Right ventricle myocardium superior (tissue), 1 donor: ENCODE data around the gene DGKB. TPM values are rescaled to one million over a fixed set of nuclear protein-coding genes. Genes with fewer than 3 reads are reported as not detected.

Experiments used
- ATAC-seq: fragments of 200-7000 bp; cut with Tn5 transposase; one replicate; pipeline ENCODE4 v1.9.1; 2020; ENCODE audit warnings: mild to moderate bottlenecking; ENCODE audit not compliant: poor library complexity
- DNase-seq: peaks from one replicate; pipeline ENCODE4 v3.0.0-alpha.2; 2020
- intact Hi-C: fragments of 100-400 bp; cut with DNase I; formaldehyde crosslinking; loops from one replicate; pipeline ENCODE4 v1.11.2; 2022
- total RNA-seq: library from RNA; stranded (reverse); fragmentation: NEBNext Ultra II Directional; extraction: Animal tissue kit (Norgen Biotek cat#: 25700); gene quantifications from one replicate; pipeline ENCODE4 v1.2.1, GENCODE V29; 2021
- donor health status: DM: no; HTN: yes; CAD: no; lungs with severe emphysema.

Gene DGKB
- total RNA-seq, 1 donor from 2014 or later = 0.30 TPM

DNA sequence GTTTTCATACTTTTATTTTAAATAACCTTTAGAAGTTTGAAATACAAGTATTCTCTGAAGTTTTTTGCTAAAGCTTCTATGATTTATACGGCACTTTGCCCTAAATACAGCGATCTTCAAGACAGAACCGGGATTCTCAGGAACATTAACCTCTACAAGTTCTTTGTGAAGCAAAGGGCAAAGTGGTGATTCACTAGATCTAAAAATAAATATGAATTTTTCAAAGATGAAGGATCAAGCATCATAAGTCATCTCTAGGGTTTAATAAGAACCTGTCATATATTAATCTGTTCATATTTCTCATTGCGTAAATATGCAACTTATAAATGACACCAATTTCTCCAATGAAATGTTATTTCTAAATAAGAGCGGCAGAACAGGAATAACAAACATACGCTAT is 30.7 kb downstream of the DGKB start:
- intact Hi-C loops = no loop called here
- no peak for ATAC-seq
- DNase-seq = no peak

DNA sequence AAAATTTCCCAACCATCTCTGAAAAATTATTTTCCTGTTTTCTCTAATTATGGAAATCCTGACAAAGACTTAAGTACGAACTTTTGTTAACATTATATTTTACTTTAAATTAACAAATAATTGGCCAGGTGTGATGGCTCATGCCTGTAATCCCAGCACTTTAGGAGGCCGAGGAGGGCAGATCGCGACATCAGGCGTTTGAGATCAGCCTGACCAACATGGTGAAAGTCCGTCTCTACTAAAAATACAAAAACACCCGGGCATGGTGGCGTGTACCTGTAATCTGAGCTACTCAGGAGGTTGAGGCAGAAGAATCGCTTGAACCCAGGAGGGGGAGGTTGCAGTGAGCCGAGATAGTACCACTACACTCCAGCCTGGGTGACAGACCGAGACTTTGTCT is 32.2 kb downstream of the DGKB start:
- DNase-seq = no peak
- no peak for ATAC-seq
- intact Hi-C loops = no loop called here

DNA sequence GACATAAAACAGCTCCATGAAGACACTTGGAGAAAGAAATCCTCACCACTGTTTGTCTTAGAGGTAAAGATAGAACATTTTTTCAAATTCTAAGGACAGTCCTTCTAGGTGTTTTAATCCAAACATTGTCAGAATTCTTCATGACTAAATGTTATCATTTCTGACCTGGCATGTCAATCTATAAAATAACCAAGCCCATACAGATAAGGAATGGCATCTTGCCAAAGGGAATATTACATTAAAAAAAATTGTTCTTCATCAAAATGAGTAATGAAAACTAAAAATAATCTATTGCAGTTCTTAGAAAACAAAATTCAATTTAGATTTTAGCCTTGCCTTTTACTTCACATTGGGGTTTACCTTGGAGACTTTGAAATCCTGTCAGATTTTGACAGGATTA is 33.6 kb downstream of the DGKB start:
- no peak for ATAC-seq
- intact Hi-C loops = no loop called here
- DNase-seq = no peak

DNA sequence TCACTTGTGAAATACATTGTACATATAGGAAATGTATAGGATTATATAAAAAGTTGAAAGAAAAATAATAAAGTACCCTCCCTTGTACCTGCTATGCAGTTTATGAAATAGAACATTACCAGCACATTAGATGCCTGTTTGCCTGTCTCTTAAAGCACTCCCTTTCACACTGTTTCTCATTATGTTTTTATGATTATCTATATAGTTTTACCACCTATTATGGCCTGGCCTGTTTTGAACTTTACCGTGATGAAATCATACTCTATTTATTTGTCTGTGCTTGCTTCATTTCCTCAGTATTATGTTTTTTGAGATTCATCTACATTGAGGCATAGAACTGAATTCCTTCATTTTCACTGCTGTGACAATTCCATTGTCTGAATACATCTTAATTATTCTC is 41.1 kb downstream of the DGKB start:
- no peak for ATAC-seq
- intact Hi-C loops = no loop called here
- no peak for DNase-seq

DNA sequence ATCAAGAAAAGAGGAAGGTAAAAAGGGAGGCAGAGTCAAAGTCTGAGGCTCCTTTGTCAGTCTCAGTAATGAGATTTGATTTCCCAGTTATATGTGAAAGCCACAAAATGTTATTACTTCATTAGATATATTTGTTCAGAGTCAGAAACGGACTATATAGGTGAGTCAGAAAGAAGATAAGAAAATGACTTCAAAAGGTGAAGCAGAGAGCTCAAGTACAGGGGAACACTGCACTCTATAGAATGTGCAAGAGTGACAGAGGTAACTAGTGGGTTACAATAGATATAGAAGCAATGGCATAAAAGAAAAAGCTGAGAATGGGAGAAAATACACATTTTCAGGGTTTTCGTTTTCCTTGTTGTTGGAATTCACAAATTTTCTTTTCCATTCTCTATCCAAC is 43.3 kb downstream of the DGKB start:
- ATAC-seq = no peak
- intact Hi-C loops = no loop called here
- no peak for DNase-seq

DNA sequence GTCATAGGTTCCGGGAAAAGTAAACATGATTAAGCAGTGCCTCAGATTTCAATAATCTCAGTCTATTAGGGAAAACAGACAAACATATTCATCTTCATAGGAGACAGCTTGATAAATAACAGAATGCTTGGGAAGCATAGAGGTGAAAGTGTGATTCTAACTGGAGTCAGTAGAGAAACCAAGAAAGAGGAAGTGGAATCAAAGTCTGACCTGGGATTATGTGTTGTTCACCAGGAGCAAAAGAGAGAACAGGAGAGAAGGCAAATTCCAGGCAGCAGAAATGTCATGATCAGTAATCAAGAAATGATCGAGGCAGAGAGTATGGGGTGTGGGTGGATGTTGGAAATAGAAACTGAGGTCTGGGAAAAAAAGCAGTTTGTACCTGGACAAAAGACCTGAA is 43.7 kb downstream of the DGKB start:
- DNase-seq = no peak
- intact Hi-C loops = no loop called here
- ATAC-seq = no peak

DNA sequence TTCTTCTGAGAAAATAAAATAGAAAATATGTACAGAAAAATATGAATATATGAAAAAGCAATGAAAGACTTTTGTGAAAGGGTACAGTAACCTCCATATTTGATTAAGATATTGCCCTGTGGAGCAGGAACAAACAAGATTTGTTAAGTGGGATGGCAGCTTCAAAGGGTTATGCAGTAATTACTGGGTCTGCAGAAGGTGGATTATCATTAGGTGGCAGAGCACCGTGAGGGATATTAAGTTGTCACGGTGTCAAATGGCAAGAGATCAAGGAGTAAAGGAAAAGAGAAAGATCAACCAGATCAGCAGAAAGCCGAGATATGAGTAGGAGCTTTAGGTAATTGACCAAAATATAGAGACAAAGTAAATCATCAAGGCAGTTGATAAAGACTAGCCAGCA is 44.1 kb downstream of the DGKB start:
- DNase-seq (no peak), ATAC-seq (no peak)
- intact Hi-C loops = no loop called here

DNA sequence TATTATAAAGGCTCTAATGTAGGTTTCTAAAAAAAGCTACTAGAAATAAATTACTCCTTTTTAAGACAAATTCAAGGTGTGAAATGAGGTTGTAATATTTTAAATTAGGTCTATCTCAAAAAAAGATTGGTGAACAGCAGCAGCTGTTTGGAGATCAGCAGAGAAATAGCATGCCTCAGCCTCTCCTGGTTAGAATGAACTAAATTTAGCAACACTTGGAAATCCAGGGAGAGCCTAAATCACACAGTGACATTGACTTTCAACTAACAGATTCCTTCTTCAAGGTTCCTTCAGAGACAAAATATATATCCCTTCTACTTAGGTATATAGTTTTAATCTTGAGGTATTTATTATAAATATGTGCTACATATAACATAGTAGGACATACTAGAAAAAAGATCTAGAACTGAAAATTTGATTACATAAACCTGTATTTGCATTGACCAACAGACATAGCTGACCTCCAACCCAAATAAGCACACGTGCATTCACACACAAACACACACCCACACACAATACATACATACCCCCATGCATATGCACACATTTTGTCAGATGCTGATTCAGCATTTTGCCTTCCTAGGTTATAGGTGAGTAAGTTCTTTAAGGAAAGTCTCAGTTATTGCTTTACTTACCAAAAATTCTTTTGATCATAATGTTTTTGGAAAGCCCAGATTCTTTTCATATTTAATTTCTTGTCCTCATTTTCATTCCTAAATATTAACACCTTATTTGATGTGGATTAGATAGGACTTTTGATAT is 47.3 kb downstream of the DGKB start:
- DNase-seq (no peak), ATAC-seq (peak; percentile 87)
- intact Hi-C loops = no loop called here

DNA sequence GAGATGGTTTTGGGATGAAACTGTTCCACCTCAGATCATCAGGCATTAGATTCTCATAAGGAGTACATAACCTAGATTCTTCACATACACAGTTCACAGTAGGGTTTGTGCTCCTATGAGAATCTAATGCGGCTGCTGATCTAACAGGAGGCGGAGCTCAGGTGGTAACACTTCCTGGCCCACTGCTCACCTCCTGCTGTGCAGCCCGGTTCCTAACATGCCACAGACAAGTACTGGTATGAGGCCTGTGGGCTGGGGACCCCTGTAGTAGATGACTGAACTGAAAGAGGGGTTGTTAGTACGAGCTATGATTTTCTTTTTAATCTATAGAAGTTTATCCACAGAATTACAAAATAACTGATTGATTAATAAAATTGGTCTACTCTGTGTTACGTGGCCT is 48.1 kb downstream of the DGKB start:
- intact Hi-C loops = no loop called here
- no peak for DNase-seq

DNA sequence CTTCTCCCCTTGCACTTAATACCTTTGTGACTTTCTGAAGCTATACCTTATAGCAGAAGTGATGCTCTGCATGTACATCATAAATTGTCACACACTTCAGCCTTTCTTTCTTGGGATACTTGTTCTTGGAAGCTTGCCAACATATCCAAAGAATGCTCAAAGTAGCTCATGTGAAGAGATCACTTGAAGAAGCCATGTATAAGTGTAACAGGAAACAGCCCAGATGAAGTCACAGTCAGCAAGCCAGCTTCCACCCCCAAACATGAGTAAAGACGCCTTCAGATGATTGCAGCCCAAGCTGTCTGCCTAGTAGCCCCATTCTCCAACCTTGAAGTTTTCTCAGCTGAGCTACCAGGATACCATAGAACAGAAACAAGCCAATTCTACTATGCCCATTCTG is 50.9 kb downstream of the DGKB start:
- no peak for ATAC-seq
- no peak for DNase-seq
- intact Hi-C loops = no loop called here

More for the DNA sequence above, 48.1 kb downstream of the DGKB start:
- no peak for ATAC-seq

DNA sequence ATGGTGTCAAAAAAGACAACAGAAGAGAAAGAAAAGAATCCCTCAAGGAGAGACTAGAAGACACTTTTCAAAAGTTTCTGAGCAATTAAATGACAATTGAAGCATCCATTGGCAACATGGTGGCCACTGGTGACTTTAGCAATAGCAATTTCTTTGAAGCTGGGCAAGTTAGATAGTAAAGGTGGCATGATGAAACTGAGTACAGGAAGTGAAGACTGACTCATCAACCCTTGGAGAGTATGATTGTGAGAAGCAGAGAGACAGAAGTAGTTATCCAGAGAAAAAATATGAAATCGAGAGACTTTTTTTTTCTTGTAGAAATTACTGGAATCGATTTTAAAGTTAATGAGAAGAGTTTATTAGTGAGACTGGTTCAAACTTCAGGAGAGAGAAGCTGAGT is 52.5 kb downstream of the DGKB start:
- intact Hi-C loops = no loop called here
- ATAC-seq (no peak), DNase-seq (no peak)

DNA sequence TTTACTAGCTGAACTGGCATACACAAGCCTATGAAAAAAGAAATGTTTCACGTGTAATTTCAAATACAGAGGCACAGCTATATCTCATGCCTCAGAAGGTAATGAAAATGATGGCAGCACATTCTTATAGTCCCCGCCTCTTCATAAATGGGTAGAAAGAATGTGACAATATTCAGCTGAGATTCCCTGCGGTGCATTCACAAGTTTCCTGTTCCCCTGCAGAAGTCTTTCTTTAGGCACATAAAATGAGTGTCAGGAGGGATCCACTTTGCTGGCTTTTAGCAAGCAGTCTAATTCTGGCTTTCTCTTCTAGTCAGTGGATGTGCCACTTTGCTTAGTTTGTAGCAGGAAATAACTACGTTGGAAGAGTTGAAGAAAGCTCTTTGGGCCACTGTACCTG is 56.1 kb downstream of the DGKB start:
- DNase-seq (no peak), ATAC-seq (no peak)
- intact Hi-C loops = no loop called here

DNA sequence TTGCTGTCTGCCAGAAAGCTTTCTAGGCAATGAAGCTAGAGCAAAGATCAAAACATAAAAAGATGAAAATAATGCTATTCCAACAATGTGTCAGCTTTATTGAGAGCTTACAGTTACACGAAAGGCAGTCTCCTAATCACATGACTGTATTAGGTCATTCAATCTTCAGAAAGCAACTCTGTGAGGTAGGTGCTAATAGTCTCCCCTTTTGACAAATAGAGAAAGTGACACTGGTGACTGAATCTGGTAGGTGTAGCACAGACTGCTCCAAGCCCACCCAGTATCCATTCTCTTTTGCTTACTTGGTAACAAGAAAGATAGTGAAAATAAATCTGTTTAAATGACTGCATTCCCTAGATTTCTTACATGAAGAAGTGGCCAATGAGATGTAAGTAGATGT is 58.8 kb downstream of the DGKB start:
- ATAC-seq = no peak
- intact Hi-C loops = no loop called here
- no peak for DNase-seq

DNA sequence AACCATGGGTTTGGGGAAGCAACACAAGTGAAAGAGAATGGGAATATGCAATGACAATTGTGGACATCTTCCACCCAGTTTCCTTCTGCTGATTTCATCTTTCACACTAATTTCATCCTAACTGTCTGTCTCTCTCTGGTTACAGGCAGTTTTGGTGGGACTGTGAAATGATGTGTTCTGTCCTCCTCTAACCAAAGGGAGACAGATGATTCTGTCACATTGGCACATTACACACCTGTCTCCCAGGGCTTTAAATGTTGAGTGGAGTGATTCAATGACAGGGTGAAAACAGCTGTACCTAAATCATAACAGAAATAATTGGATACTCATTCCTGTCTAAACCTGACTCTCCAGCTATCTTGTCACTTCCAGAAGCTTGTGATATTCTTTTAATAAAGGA is 60.0 kb downstream of the DGKB start:
- DNase-seq = no peak
- no peak for ATAC-seq
- intact Hi-C loops = no loop called here

DNA sequence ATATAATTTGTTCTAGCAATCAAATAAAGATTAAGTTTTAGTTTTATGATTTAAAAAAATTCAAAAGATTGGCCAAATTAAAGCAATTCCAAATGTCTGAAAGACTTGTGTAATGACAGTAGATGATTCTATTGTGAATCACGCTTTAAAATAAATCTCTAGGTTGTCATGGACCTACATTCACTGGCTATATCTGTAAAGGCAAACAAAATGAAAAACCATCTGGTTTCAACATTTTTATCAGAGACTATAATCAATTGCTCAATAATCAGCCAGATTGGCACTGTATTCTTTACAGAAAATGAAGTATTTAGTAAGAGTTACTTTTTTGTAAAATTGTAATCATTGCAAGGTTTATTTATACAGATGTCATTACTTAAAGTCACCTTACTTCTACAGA is 60.7 kb downstream of the DGKB start:
- no peak for ATAC-seq
- DNase-seq = no peak

DNA sequence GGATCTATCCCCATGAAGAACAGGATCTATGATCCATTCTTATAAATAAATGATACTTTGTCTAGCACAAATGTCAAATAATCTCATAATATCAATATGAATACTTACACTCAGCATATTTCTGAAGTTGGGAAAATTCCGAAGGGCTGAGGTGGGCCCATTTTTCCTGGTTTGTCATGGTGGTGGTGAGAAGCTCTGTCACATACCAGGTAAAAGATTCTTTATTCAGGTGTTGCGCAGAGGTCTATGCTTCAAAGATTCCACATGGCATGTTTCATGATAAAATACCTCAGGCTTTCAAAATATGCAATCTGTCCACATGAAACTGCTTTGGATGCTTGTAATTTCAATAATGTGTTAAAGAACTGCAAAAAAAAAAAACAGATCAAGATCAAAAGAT is 61.5 kb downstream of the DGKB start:
- intact Hi-C loops = no loop called here
- ATAC-seq (no peak), DNase-seq (no peak)

More for the DNA sequence above, 60.7 kb downstream of the DGKB start:
- intact Hi-C loops = no loop called here

DNA sequence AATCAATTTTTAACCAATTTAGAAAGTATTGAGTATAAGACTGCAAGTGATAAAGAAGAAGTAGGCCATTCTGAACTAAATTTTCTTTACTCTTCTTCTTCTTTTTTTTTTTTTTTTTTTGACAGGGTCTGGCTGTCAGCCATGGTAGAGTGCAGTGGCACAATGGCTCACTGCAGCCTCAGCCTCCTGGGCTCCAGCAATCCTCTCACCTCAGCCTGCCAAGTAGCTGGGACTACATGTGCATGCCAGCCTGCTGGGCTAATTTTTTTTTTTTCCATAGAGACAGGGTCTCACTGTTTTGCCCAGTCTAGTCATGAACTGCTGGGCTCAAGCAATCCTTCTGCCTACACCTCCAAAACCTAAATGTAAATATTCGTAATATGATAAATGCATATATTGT is 63.2 kb downstream of the DGKB start:
- ATAC-seq (no peak), DNase-seq (no peak)
- intact Hi-C loops = no loop called here

DNA sequence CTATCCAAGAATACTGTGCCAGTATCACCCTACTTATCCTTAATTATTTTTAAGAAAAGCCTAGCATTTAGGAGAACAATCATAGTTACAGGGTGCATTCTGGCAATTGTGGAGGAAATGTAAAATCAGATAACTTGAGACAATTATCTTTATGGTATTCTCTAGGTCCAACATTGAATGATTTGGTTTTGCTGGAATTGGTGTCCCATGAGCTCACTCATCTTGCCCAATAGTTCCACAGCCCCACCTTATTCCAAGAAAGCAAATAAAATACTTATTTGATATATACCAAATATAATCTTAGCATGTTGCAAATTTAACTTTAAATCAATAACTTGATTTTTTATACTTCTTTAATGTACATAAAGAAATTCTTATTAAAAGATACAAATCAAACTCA is 65.3 kb downstream of the DGKB start:
- DNase-seq = no peak
- no peak for ATAC-seq
- intact Hi-C loops = no loop called here

DNA sequence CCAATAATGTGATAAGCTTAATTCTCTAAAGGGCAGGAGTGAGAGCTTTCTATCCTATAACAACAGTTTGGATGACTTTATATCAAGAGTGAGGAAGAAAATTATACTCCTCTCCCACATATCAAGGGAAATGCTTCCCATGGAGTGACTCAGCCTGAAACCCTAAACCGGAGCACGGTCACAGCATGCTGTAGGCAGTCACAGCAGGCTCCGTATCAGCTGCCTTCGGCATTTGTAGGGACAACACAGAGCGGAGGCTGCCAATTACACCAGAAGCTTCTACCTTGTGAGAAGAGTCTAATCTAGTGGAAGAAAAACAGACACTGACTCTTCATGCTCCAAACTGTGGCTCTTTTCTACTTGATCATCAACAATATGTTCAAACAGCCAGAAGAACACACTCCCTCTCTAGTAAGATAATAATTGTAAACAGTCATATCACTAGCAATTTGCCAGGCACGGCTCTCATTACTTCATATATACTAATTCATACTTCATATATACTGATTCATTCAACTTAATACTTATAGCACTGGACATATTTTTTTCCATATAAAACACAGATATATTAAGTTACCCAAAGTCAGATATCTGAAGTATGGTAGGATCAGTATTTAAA is 65.9 kb downstream of the DGKB start:
- DNase-seq (peak; percentile 48), ATAC-seq (peak; percentile 88)
- intact Hi-C loops = no loop called here

DNA sequence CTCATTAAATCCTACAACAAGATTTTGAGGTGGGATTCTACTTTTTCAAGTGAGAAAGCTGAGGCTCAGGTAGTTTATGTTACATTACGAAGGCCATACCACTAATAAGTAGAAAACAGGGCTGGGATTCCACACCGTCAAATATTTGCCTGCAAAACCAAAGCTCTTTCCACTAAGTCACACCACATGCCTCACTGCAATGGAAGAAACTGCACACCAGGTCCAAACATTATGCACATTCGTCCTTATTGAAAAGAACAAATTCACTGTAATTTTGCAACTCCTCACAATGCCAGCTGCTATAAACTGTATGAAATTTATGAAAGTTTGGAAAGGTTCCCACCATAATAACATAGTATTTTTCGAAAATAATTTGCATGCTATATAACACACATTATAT is 66.5 kb downstream of the DGKB start:
- ATAC-seq (peak; percentile 49), DNase-seq (no peak)
- intact Hi-C loops = no loop called here

DNA sequence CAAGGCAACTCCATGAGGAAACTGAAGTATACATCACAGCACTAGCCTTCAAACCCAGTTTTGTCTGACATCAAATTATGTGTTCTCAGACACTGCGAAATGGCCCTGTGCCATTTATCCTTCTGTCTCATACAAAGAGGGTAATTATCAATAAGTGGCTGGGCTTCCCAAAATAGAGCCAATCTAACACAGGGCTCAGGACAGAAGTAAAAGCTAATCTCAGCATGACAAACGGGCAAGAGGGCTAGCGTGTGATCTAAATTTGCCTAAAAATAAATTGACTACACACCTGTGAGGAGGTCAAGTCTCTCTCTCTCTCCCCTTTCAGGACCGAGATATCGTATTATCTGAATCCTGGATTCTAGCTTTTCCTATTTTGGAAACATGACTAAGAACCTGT is 67.2 kb downstream of the DGKB start:
- intact Hi-C loops = no loop called here
- DNase-seq (no peak), ATAC-seq (peak; percentile 86)
